Epithelial cell of prostate (primary cell): ENCODE results near the gene NUAK2.

Experiments used
- DNase-seq: peaks from one replicate; pipeline ENCODE4 v3.0.0-alpha.2; 2011; ENCODE audit warnings: low read depth, low spot score
- H3K27ac ChIP-seq: fragments of 450-650 bp; 2 replicates; pipeline ENCODE4 v1.5.1; 2017; ENCODE audit warnings: mild to moderate bottlenecking

Gene NUAK2

GRCh38 chr1:205279986-205280385 is 41.6 kb downstream of the NUAK2 start:
- H3K27ac ChIP-seq: peak overlapping the region; percentile 65
- no peak for DNase-seq

GRCh38 chr1:205276689-205277065 is 44.9 kb downstream of the NUAK2 start:
- DNase-seq: no peak
- H3K27ac ChIP-seq: peak overlapping the region; percentile 40

GRCh38 chr1:205275916-205276688 is 45.4 kb downstream of the NUAK2 start:
- DNase-seq: no peak
- peak overlapping the region; percentile 40 for H3K27ac ChIP-seq

- H3K27ac ChIP-seq: no peak overlapping the region
- no peak for DNase-seq
Measured at GRCh38 chr1:205275133-205275532, 46.4 kb downstream of the NUAK2 start.

- no peak overlapping the region for H3K27ac ChIP-seq
- no peak for DNase-seq
Measured at GRCh38 chr1:205274041-205274691, 47.4 kb downstream of the NUAK2 start.

- DNase-seq: no peak
- no peak overlapping the region for H3K27ac ChIP-seq
Measured at GRCh38 chr1:205273551-205273982, 48.0 kb downstream of the NUAK2 start.

- H3K27ac ChIP-seq: no peak overlapping the region
- DNase-seq: no peak
Measured at GRCh38 chr1:205272536-205272935, 49.0 kb downstream of the NUAK2 start.

- no peak overlapping the region for H3K27ac ChIP-seq
- DNase-seq: no peak
Measured at GRCh38 chr1:205271745-205272144, 49.8 kb downstream of the NUAK2 start.

GRCh38 chr1:205271277-205271676 is 50.3 kb downstream of the NUAK2 start:
- H3K27ac ChIP-seq: no peak overlapping the region
- no peak for DNase-seq

GRCh38 chr1:205270764-205271163 is 50.8 kb downstream of the NUAK2 start:
- DNase-seq: peak; percentile 87
- no peak overlapping the region for H3K27ac ChIP-seq

GRCh38 chr1:205270271-205270670 is 51.3 kb downstream of the NUAK2 start:
- DNase-seq: no peak
- no peak overlapping the region for H3K27ac ChIP-seq

- H3K27ac ChIP-seq: no peak overlapping the region
- no peak for DNase-seq
Measured at GRCh38 chr1:205269711-205270110, 51.8 kb downstream of the NUAK2 start.

- DNase-seq: no peak
- H3K27ac ChIP-seq: no peak overlapping the region
Measured at GRCh38 chr1:205268846-205269680, 52.5 kb downstream of the NUAK2 start.

- H3K27ac ChIP-seq: no peak overlapping the region
- no peak for DNase-seq
Measured at GRCh38 chr1:205267306-205267902, 54.1 kb downstream of the NUAK2 start.

GRCh38 chr1:205266611-205267305 is 54.8 kb downstream of the NUAK2 start:
- no peak for DNase-seq
- no peak overlapping the region for H3K27ac ChIP-seq

GRCh38 chr1:205263580-205264190 is 57.9 kb downstream of the NUAK2 start:
- DNase-seq: no peak
- no peak overlapping the region for H3K27ac ChIP-seq

- DNase-seq: no peak
- H3K27ac ChIP-seq: no peak overlapping the region
Measured at GRCh38 chr1:205262731-205263171, 58.8 kb downstream of the NUAK2 start.

- no peak overlapping the region for H3K27ac ChIP-seq
- DNase-seq: no peak
Measured at GRCh38 chr1:205261946-205262691, 59.4 kb downstream of the NUAK2 start.
